ENCODE measurements around the gene CROCC.

Gene CROCC

GRCh38 chr1:16969651-16970050, 47.9 kb downstream of the CROCC start:
- Histone ChIP-seq H3K4me1 (peaks cover 2% of the 10 kb centered on the region), H3K4me3 (ENCODE audit: low read depth, low read length) (no peak overlapping the region), H3K79me2 (no peaks in the 10 kb centered on the region), H3K36me3 (ENCODE audit: control insufficient read depth, insufficient read depth, low read length) (no peaks in the 10 kb centered on the region), H2AFZ (no peak overlapping the region), H3K9ac (no peak overlapping the region), H3K9me3 (ENCODE audit: control insufficient read depth, low read length) (no peaks in the 10 kb centered on the region), H3K4me2 (ENCODE audit: low read length) (no peak overlapping the region), H3K27me3 (ENCODE audit: control insufficient read depth, insufficient read depth, low read length) (no peaks in the 10 kb centered on the region), H3K27ac (no peak overlapping the region)
- no peak for TF ChIP-seq CTCF (IDR thresholded peaks at IDR 0.05)

DNA sequence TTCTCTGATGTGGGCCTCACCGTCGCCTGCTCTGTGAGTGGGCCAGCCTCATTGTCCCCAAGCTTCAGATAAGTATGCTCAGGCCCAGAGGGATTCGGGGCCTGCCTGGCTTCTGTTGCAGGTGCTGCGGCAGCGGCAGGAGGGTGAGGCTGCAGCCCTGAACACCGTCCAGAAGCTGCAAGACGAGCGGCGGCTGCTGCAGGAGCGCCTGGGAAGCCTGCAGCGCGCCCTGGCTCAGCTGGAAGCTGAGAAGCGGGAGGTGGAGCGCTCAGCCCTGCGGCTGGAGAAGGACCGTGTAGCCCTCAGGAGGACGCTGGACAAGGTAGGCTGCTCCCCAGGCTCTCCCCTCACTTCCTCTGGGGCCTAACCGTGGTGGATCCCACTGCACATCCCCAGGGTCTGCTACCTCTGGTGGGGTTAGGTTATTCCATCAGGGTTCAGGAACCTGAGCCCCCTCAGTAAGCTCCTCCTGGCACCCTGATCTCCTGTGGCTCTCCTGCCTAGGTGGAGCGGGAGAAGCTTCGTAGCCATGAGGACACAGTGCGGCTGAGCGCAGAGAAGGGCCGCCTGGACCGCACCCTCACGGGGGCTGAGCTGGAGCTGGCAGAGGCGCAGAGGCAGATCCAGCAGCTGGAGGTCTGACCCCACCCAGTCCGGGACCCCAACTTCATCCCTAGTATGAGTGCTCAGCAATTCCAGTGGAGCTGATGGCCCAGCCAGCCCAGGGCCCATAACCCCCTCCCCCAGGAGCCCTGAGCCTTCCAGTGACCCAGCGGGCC, 48.6 kb downstream of the CROCC start:
- TF ChIP-seq CTCF (IDR thresholded peaks at IDR 0.05), result no peak
- no peaks in the 10 kb centered on the region for H3K36me3 ChIP-seq (ENCODE audit: control insufficient read depth, insufficient read depth, low read length)

GRCh38 chr1:16971341-16972188, 49.8 kb downstream of the CROCC start:
- no peak overlapping the region for H3K9ac ChIP-seq
- no peaks in the 10 kb centered on the region for H3K27me3 ChIP-seq (ENCODE audit: control insufficient read depth, insufficient read depth, low read length)
- H3K79me2 ChIP-seq, result no peaks in the 10 kb centered on the region
- no peaks in the 10 kb centered on the region for H3K9me3 ChIP-seq (ENCODE audit: control insufficient read depth, low read length)
- H3K4me3 ChIP-seq (ENCODE audit: low read depth, low read length), result no peak overlapping the region
- H2AFZ ChIP-seq, result no peak overlapping the region
- H3K4me1 ChIP-seq, result peaks cover 2% of the 10 kb centered on the region
- no peak overlapping the region for H3K27ac ChIP-seq
- TF ChIP-seq CTCF (IDR thresholded peaks at IDR 0.05), result no peak
- H3K4me2 ChIP-seq (ENCODE audit: low read length), result no peak overlapping the region
- no peaks in the 10 kb centered on the region for H3K36me3 ChIP-seq (ENCODE audit: control insufficient read depth, insufficient read depth, low read length)

More for the DNA sequence above, 48.6 kb downstream of the CROCC start:
- Histone ChIP-seq H3K79me2 (no peaks in the 10 kb centered on the region), H3K4me2 (ENCODE audit: low read length) (no peak overlapping the region), H3K4me1 (peaks cover 2% of the 10 kb centered on the region), H3K9ac (no peak overlapping the region), H3K27me3 (ENCODE audit: control insufficient read depth, insufficient read depth, low read length) (no peaks in the 10 kb centered on the region), H3K27ac (no peak overlapping the region), H2AFZ (no peak overlapping the region), H3K4me3 (ENCODE audit: low read depth, low read length) (no peak overlapping the region), H3K9me3 (ENCODE audit: control insufficient read depth, low read length) (no peaks in the 10 kb centered on the region)

DNA sequence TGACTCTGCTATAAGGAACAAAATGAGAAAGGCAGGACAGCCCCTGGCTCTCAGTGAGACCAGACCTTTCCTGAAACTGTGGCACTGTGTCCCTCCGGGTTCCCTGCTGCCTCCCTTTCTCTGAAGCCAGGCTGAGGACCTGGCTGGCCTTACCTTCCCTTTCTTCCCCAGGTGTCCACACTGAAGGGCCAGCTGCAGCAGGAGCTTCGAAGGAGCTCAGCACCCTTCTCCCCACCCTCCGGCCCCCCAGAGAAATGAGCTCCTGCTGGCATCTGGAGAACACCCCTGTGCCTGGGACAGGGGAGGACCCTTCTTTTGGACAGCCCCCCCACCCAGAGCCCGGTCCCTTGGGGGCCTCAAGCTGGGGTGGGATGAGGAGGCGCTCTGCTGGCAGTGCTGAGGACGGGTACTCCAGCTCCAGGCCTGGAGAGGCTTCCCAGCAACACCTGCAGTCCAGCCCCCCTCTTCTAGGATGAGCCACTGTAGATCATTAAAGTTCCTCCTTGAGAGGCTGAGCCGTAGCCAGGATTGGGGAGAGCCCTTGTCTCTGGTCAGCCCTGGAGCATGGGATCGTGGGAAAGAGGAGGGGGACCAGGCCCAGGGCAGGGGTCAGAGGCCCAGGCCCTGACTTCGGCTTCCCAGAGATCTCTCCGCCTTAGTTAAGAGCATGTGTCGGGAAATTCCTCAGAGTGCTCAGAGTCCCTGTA, 50.6 kb downstream of the CROCC start:
- Histone ChIP-seq H3K79me2 (no peaks in the 10 kb centered on the region), H3K27ac (no peak overlapping the region), H2AFZ (no peak overlapping the region), H3K9me3 (ENCODE audit: control insufficient read depth, low read length) (no peaks in the 10 kb centered on the region), H3K4me2 (ENCODE audit: low read length) (no peak overlapping the region), H3K9ac (no peak overlapping the region), H3K4me1 (peaks cover 2% of the 10 kb centered on the region), H3K36me3 (ENCODE audit: control insufficient read depth, insufficient read depth, low read length) (no peaks in the 10 kb centered on the region), H3K27me3 (ENCODE audit: control insufficient read depth, insufficient read depth, low read length) (no peaks in the 10 kb centered on the region), H3K4me3 (ENCODE audit: low read depth, low read length) (no peak overlapping the region)
- TF ChIP-seq CTCF (IDR thresholded peaks at IDR 0.05), result no peak

Data from parathyroid adenoma (tissue), 2 donors.